NT2/D1 (cell line): ENCODE measurements around the gene AFF3.

Experiments
- SUZ12 ChIP-seq: IDR thresholded peaks from 2 replicates; pipeline ENCODE4 v1.6.1; 2011; ENCODE audit not compliant: insufficient read length, insufficient read depth; ENCODE audit errors: extremely low read depth
- YY1 ChIP-seq: IDR thresholded peaks from 2 replicates; pipeline ENCODE4 v1.6.1; 2011; ENCODE audit not compliant: insufficient read length, insufficient read depth
- ZNF274 ChIP-seq: IDR thresholded peaks from 2 replicates; pipeline ENCODE4 v1.6.1; 2011; ENCODE audit warnings: mild to moderate bottlenecking, low read depth, low read length

GRCh38 chr2:99898336-99899048 lies 243.9 kb downstream of the AFF3 start:
- no peak for TF ChIP-seq SUZ12
- TF ChIP-seq YY1: no peak
- TF ChIP-seq ZNF274: no peak
